Measurements from ENCODE around the gene NKD2.

DNA sequence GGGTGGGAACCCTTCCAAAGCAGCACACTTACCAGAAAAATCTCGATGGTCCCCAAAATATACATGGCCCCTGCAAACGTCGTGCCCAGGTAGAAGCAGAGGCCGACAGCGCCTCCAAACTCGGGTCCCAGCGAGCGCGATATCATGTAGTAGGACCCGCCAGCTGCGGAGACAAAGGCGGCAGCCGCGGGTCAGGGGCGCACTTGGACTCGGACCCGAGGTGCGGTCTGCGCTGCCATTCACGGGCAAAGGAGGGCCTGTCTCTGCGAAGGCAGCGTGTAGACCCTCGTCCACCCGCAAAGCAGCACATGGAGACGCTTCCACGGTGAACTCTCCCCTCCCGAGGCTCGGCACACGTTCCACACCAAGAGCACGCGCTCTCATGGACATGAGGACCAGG, 78.3 kb downstream of the NKD2 start:
- TF ChIP-seq POLR2AphosphoS5 (IDR thresholded peaks at IDR 0.05; ENCODE audit: low read depth, low read length) (no peak), TAF1 (IDR thresholded peaks at IDR 0.05; ENCODE audit: low read depth, low read length) (no peak), POLR2A (IDR thresholded peaks at IDR 0.05; ENCODE audit: low read depth, low read length) (no peak), SPI1 (IDR thresholded peaks at IDR 0.05; ENCODE audit: low read depth, low read length) (no peak)
